Subcutaneous adipose tissue (tissue), 4 donors: ENCODE results near the gene AEBP1. TPM values are rescaled to one million over a fixed set of nuclear protein-coding genes. Genes with fewer than 3 reads are reported as not detected.

Experiments used
- total RNA-seq, 4 donors: library from RNA; depleted of rRNA; stranded (reverse); fragments of >200 nt; gene quantifications; one replicate each; pipeline ENCODE4 v1.1.0, GENCODE V29; 2016
- TF ChIP-seq, protein P1 (sequence below): fragments of 450-650 bp; IDR thresholded peaks from one replicate; pipeline ENCODE4 v1.5.1; 2016; ENCODE audit warnings: low read depth, mild to moderate bottlenecking, control low read depth, antibody characterized with exemption, moderate library complexity

Gene AEBP1
- total RNA-seq, 4 donors from 2014 or later, result 90.2 to 183 (median 162) TPM

DNA sequence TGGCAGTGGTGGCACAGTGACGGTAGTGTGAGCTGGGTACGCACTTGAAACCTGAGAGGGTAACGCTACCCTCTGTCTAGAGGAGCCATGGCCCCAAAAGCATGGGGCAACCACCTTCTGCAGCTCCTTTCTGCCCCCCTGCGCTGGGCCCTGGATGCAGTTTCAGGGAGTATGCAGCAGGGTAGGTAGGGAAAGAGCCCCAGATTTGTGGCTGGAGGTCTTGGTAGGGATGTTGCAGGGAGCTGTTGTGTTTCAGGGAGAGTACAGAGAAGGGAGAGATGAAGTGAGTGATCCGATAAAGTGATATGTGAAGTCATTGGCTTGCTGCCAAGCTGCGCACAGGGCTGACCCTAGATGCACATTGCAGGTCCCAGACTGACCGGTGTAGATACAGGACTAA lies 36.1 kb upstream of the AEBP1 start:
- TF ChIP-seq, protein P1, sequence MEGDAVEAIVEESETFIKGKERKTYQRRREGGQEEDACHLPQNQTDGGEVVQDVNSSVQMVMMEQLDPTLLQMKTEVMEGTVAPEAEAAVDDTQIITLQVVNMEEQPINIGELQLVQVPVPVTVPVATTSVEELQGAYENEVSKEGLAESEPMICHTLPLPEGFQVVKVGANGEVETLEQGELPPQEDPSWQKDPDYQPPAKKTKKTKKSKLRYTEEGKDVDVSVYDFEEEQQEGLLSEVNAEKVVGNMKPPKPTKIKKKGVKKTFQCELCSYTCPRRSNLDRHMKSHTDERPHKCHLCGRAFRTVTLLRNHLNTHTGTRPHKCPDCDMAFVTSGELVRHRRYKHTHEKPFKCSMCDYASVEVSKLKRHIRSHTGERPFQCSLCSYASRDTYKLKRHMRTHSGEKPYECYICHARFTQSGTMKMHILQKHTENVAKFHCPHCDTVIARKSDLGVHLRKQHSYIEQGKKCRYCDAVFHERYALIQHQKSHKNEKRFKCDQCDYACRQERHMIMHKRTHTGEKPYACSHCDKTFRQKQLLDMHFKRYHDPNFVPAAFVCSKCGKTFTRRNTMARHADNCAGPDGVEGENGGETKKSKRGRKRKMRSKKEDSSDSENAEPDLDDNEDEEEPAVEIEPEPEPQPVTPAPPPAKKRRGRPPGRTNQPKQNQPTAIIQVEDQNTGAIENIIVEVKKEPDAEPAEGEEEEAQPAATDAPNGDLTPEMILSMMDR, result no peak

DNA sequence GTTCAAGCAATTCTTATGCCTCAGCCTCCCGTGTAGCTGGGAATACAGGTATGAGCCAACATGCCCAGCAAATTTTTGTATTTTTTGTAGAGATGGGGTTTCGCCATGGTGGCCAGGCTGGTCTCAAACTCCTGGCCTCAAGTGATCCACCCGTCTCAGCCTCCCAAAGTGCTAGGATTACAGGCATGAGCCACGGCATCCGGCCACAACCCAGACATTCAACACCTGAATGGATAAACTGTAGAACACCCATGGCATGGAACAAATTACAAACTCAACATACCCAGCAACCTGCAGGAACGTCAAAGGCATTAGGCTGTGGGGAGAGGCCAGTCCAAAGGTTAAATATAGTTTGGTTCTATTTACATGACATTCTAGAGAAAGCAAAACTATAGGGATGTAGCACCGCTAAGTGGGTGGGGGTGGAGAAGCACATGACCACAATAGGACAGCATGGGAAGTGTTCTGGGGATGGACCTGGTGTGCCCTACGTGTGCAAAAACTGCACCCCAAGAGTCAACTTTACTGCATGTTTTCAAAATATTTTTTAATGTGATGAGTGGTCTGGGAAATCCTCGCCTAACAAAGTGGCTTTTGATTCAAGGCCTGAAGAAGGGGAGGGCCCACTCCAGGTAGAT lies 32.3 kb upstream of the AEBP1 start:
- TF ChIP-seq, protein P1, result no peak

DNA sequence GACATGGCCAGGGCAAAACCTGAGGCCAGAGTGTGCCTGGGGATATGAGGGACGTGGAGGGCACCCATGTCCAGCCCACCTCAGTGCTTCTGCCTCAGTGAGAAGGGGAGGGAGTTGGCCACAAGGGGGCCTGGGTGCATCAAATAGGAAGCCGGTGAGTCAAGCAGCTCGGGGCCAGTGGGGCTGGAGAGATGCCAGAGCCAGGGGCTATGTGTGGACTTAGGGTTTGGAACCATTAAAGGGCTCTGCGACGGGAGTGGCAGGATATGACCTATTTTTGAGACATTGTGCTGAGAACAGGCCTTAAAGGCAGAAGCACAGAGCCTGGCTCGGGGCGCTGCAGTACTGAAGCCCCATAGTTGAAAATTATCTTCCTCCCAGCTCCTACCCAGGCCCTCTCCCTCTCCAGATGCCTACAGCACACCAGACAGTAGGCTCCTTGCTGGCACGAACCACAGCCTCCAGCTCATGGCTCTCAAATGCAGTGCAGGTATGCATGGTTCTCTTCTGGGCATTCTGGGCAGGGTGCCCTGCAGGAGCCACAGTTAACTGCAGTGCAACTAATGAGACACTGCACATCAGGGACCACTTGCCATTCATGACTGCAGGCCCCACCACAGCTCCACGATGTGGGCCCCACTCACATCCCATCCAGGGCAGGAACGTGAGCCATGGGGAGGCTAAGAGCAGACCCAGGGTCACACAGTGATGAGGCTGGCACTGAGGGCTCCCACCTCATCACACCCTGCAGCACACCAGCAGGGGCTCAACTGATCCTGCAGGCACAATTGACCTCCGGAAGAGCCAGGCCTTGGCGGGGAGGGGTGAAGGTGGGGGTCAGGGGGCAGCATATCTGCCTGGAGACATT lies 31.5 kb upstream of the AEBP1 start:
- TF ChIP-seq, protein P1, result no peak

DNA sequence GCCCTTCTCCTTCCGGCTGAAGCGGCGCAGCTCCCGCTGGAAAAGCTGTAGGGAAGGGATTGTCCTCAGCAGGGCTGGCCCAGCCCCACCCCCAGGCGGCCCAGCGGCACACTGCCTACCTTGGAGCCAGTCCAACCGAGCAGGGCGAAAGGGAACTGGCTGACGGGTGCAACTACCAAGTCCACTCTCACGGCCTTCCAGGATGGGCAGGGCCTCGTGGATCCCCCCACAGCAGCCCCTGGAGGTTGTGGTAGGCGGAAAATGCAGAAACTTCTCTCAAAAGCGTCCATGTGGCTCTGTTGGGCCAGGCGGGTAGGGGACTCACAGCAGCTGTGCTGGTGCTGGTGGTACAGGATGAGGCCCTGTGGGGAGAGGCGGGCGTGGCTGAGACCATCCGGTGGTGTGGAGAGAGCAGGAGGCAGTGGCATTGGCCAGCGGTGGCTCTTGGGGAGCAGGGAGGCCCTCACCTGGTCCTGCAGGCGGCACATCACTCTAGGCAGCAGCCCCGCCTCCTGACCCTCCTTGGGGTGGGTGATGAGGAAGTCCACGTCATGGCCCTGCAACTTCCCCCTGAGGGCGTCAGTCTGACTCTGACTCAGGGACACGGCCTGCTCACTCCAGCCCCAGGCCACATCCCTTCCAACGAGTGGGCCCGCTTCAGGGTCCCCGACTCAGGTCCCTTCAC lies 30.3 kb upstream of the AEBP1 start:
- TF ChIP-seq, protein P1, result no peak

DNA sequence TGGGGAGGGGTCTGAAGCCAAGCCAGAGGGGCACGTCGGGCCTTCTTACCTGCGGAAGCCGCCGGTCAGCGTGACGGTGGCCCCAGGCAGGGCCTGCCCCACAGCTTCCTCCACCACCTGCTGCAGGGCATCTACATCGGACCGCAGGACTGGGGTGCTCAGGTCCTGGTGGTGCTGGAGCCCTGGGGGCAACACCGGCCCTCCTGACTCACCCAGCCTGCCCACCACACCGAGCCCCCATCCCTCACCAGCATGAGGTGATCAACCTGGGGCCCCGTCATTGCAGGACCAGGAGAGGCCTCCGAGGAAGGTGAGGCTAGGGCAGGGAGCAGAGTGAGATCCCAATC lies 29.8 kb upstream of the AEBP1 start:
- TF ChIP-seq, protein P1, result no peak

DNA sequence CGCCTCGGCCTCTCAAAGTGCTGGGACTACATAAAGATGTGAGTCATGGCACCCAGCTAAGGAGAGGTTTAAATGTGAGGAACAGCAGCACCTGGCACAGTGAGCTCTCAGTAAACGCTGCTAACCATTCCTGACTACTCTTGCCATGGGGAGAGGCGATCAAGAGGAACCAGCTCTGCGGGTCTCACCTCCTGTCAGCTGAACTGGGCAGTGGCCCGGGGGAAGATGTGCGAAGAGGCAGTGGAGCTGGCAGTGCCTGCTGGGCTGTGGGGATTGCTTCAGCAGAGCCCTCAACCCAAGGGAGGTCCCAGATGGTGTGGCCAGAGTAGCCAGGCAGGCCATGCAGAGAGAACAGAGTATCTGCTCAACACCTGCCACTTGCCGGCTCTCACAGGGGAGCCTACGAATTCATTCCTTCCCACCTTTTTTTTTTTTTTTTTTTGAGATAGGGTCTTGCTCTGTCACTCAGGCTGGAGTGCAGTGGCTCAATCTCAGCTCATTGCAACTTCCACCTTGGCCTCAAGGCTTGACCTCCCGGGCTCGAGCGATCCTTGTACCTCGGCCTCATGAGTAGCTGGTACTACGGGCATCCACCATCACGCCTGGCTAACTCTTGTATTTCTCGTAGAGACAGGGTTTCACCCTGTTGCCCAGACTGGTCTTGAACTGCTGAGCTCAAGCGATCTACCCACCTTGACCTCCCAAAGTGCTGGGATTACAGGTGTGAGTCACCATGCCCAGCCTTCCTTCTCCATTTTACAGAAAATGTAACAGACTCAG lies 28.7 kb upstream of the AEBP1 start:
- TF ChIP-seq, protein P1, result no peak
